PFSK-1 (cell line): ENCODE measurements around the gene MKLN1.

Source experiments
- POLR2AphosphoS5 ChIP-seq: IDR thresholded peaks from 2 replicates; pipeline ENCODE4 v1.6.1; 2012; ENCODE audit warnings: low read depth, mild to moderate bottlenecking, control low read depth, low read length, moderate library complexity
- SIN3A ChIP-seq: IDR thresholded peaks from 2 replicates; pipeline ENCODE4 v1.6.1; 2012; ENCODE audit warnings: mild to moderate bottlenecking, low read length, moderate library complexity, borderline replicate concordance; ENCODE audit not compliant: insufficient read depth
- TAF1 ChIP-seq: IDR thresholded peaks from 2 replicates; pipeline ENCODE4 v1.6.1; 2012; ENCODE audit warnings: low read length, control low read depth, borderline replicate concordance; ENCODE audit not compliant: insufficient read depth

DNA sequence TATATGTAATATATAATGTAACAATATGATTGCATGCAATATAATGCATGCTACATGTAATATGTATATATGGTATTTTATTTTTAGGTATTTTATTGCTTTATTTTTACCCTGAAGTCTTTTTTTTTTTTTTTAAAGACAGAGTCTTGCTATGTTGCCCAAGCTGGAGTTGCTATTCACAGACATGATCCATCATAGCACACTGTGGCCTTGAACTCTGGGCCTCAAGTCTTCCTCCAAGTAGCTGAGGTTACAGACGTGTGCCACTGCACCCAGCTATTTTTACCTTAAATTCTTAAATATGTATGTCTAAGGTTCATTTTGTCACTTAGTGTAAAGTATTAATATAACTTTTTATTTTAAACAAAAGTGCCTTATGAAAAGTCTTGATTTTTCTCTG lies 47.1 kb downstream of the MKLN1 start:
- TF ChIP-seq POLR2AphosphoS5, result no peak
- no peak for TF ChIP-seq TAF1
- TF ChIP-seq SIN3A, result no peak
